Muscle layer of colon (tissue), 2 donors: ENCODE measurements around the gene CNOT11.
A peak's percentile ranks its signal among the peaks of the same experiment; 100 is the strongest.
"Not testable (repeated sequence)": the region's sequence is repeated elsewhere in the genome, so short reads cannot be mapped to it uniquely, and the experiment has no call there.

Experiments
- H3K27ac ChIP-seq: one replicate; pipeline ENCODE4 v1.7.0; 2013; ENCODE audit warnings: low read depth, mild to moderate bottlenecking, low read length, moderate library complexity
- H3K27me3 ChIP-seq, 2 donors: one replicate each; pipeline ENCODE4 v1.7.0; 2013; ENCODE audit warnings: low read length in 2 of 2, mild to moderate bottlenecking in 2 of 2; ENCODE audit not compliant: insufficient read depth in 2 of 2, control insufficient read depth in 1 of 2
- H3K36me3 ChIP-seq: one replicate; pipeline ENCODE4 v1.7.0; 2013; ENCODE audit warnings: mild to moderate bottlenecking, low read length; ENCODE audit not compliant: insufficient read depth
- H3K4me1 ChIP-seq: one replicate; pipeline ENCODE4 v1.7.0; 2013; ENCODE audit warnings: mild to moderate bottlenecking, low read length; ENCODE audit not compliant: insufficient read depth
- H3K4me3 ChIP-seq, 2 donors: one replicate each; pipeline ENCODE4 v1.7.0; 2013; ENCODE audit warnings: low read length in 2 of 2, low read depth in 1 of 2, mild to moderate bottlenecking in 1 of 2, moderate library complexity in 1 of 2
- H3K9ac ChIP-seq: one replicate; pipeline ENCODE4 v1.7.0; 2013; ENCODE audit warnings: low read length
- H3K9me3 ChIP-seq: one replicate; pipeline ENCODE4 v1.7.0; 2013; ENCODE audit warnings: mild to moderate bottlenecking, low read length
- donor health status: abdominal sarcoma.
- donor health status: Adenocarcinoma of cecum.

CNOT11 gene

GRCh38 chr2:101305035-101305434 is 52.3 kb downstream of the CNOT11 start:
- no peak overlapping the region for H3K27ac ChIP-seq
- H3K4me1 ChIP-seq = peaks cover 38% of the 10 kb centered on the region
- H3K27me3 ChIP-seq = no peaks in the 10 kb centered on the region
- no peak overlapping the region for H3K9ac ChIP-seq
- H3K9me3 ChIP-seq = no peaks in the 10 kb centered on the region
- H3K36me3 ChIP-seq = no peaks in the 10 kb centered on the region
- H3K4me3 ChIP-seq = peak overlapping the region in 1 of 2 donors; percentile 88

GRCh38 chr2:101305492-101306078 is 52.9 kb downstream of the CNOT11 start:
- no peak overlapping the region for H3K9ac ChIP-seq
- no peaks in the 10 kb centered on the region for H3K27me3 ChIP-seq
- H3K4me3 ChIP-seq = peak overlapping the region in 1 of 2 donors; percentile 88
- peaks cover 36% of the 10 kb centered on the region for H3K4me1 ChIP-seq
- H3K9me3 ChIP-seq = no peaks in the 10 kb centered on the region
- H3K27ac ChIP-seq = no peak overlapping the region
- H3K36me3 ChIP-seq = no peaks in the 10 kb centered on the region

GRCh38 chr2:101306410-101306809 is 53.7 kb downstream of the CNOT11 start:
- H3K27ac ChIP-seq = peak overlapping the region; percentile 81
- peak overlapping the region; percentile 80 for H3K9ac ChIP-seq
- peak overlapping the region in 1 of 2 donors; percentile 88 for H3K4me3 ChIP-seq
- peaks cover 36% of the 10 kb centered on the region for H3K4me1 ChIP-seq
- no peaks in the 10 kb centered on the region for H3K9me3 ChIP-seq
- H3K27me3 ChIP-seq = no peaks in the 10 kb centered on the region
- H3K36me3 ChIP-seq = no peaks in the 10 kb centered on the region

GRCh38 chr2:101307503-101307902 is 54.8 kb downstream of the CNOT11 start:
- no peaks in the 10 kb centered on the region for H3K9me3 ChIP-seq
- H3K4me1 ChIP-seq = peaks cover 33% of the 10 kb centered on the region
- H3K9ac ChIP-seq = peak overlapping the region; percentile 80
- peak overlapping the region; percentile 88 to 97 for H3K4me3 ChIP-seq
- H3K27ac ChIP-seq = peak overlapping the region; percentile 81
- H3K36me3 ChIP-seq = no peaks in the 10 kb centered on the region
- H3K27me3 ChIP-seq = no peaks in the 10 kb centered on the region

- no peaks in the 10 kb centered on the region for H3K27me3 ChIP-seq
- peak overlapping the region; percentile 81 for H3K27ac ChIP-seq
- H3K9me3 ChIP-seq = no peaks in the 10 kb centered on the region
- no peaks in the 10 kb centered on the region for H3K36me3 ChIP-seq
- peak overlapping the region; percentile 80 for H3K9ac ChIP-seq
- peak overlapping the region; percentile 88 to 97 for H3K4me3 ChIP-seq
- H3K4me1 ChIP-seq = peaks cover 33% of the 10 kb centered on the region
Measured at GRCh38 chr2:101307950-101308431, 55.3 kb downstream of the CNOT11 start.

GRCh38 chr2:101308432-101309210 is 55.9 kb downstream of the CNOT11 start, which contains the start of gene RNF149:
TSS of gene RNF149 (minus strand) at chr2:101308701. CDS start at chr2:101308588, 113 bp downstream.
- H3K4me3 ChIP-seq = peak within 1 kb of the TSS; percentile 88 to 97
- H3K27me3 ChIP-seq = no peaks in the 10 kb centered on the region
- peak within 1 kb of the TSS; percentile 80 for H3K9ac ChIP-seq
- no peaks in the 10 kb centered on the region for H3K36me3 ChIP-seq
- no peaks in the 10 kb centered on the region for H3K9me3 ChIP-seq
- peaks cover 33% of the 10 kb centered on the region for H3K4me1 ChIP-seq
- H3K27ac ChIP-seq = peak within 1 kb of the TSS; percentile 81

- Histone ChIP-seq H3K36me3 (no peaks in the 10 kb centered on the region), H3K27ac (no peak overlapping the region), H3K27me3 (no peaks in the 10 kb centered on the region), H3K4me1 (peaks cover 21% of the 10 kb centered on the region), H3K9ac (no peak overlapping the region), H3K9me3 (no peaks in the 10 kb centered on the region), H3K4me3 (no peak overlapping the region)
Measured at GRCh38 chr2:101310090-101310833, 57.6 kb downstream of the CNOT11 start.

GRCh38 chr2:101310834-101311695 is 58.4 kb downstream of the CNOT11 start:
- Histone ChIP-seq H3K9me3 (no peaks in the 10 kb centered on the region), H3K36me3 (no peaks in the 10 kb centered on the region), H3K27me3 (no peaks in the 10 kb centered on the region), H3K9ac (no peak overlapping the region), H3K27ac (no peak overlapping the region), H3K4me3 (no peak overlapping the region), H3K4me1 (peaks cover 13% of the 10 kb centered on the region)

GRCh38 chr2:101311696-101312017 is 59.0 kb downstream of the CNOT11 start:
- no peaks in the 10 kb centered on the region for H3K27me3 ChIP-seq
- no peaks in the 10 kb centered on the region for H3K36me3 ChIP-seq
- H3K4me3 ChIP-seq = no peak overlapping the region
- peaks cover 7% of the 10 kb centered on the region for H3K4me1 ChIP-seq
- no peak overlapping the region for H3K9ac ChIP-seq
- H3K9me3 ChIP-seq = no peaks in the 10 kb centered on the region
- H3K27ac ChIP-seq = no peak overlapping the region

- H3K36me3 ChIP-seq, H3K27me3 ChIP-seq, H3K4me3 ChIP-seq: not testable (repeated sequence)
Measured at GRCh38 chr2:101316568-101316967, 63.9 kb downstream of the CNOT11 start.

More at GRCh38 chr2:101316568-101316967, 63.9 kb downstream of the CNOT11 start:
- H3K27ac ChIP-seq, H3K9ac ChIP-seq, H3K4me1 ChIP-seq, H3K9me3 ChIP-seq: not testable (repeated sequence)
